HEK293 (cell line): ENCODE measurements around the gene LIN9.

Experiments used
- BCL6B ChIP-seq: fragments of 450-650 bp; formaldehyde crosslinking; IDR thresholded peaks from 2 replicates; pipeline ENCODE4 v1.5.1; 2017; ENCODE audit warnings: missing biosample characterization, missing genetic modification characterization
- GLI4 ChIP-seq: fragments of 450-650 bp; formaldehyde crosslinking; IDR thresholded peaks from 2 replicates; pipeline ENCODE4 v1.5.1; 2016; ENCODE audit warnings: missing biosample characterization, missing genetic modification characterization
- HOXC10 ChIP-seq: sonication (generic); formaldehyde crosslinking; IDR thresholded peaks from 2 replicates; pipeline ENCODE4 v1.8.1; 2023; ENCODE audit warnings: mild to moderate bottlenecking, missing genetic modification reagents
- KLF1 ChIP-seq: fragments of 450-650 bp; formaldehyde crosslinking; IDR thresholded peaks from 2 replicates; pipeline ENCODE4 v1.5.1; 2016; ENCODE audit warnings: missing biosample characterization, missing genetic modification characterization
- SCRT1 ChIP-seq: fragments of 450-650 bp; formaldehyde crosslinking; IDR thresholded peaks from 2 replicates; pipeline ENCODE4 v1.5.1; 2016; ENCODE audit warnings: missing biosample characterization, missing genetic modification characterization, borderline replicate concordance
- SETDB1 ChIP-seq: IDR thresholded peaks from one replicate; pipeline ENCODE4 v1.6.1; 2017; ENCODE audit warnings: mild to moderate bottlenecking, low read length, moderate library complexity, mixed read lengths; ENCODE audit not compliant: insufficient read length
- TCF7L2 ChIP-seq: IDR thresholded peaks from 2 replicates; pipeline ENCODE4 v1.6.1; 2011; ENCODE audit warnings: low read depth, mild to moderate bottlenecking, inconsistent platforms, low read length, moderate library complexity, borderline replicate concordance
- YY2 ChIP-seq: fragments of 450-650 bp; formaldehyde crosslinking; IDR thresholded peaks from 2 replicates; pipeline ENCODE4 v1.5.1; 2016; ENCODE audit warnings: missing biosample characterization, missing genetic modification characterization
- ZBTB21 ChIP-seq: fragments of 450-650 bp; formaldehyde crosslinking; IDR thresholded peaks from 2 replicates; pipeline ENCODE4 v1.5.1; 2017; ENCODE audit warnings: missing biosample characterization, missing genetic modification characterization
- ZEB2 ChIP-seq: fragments of 450-650 bp; formaldehyde crosslinking; IDR thresholded peaks from 2 replicates; pipeline ENCODE4 v1.5.1; 2016; ENCODE audit warnings: missing biosample characterization, missing genetic modification characterization
- ZNF169 ChIP-seq: fragments of 450-650 bp; formaldehyde crosslinking; IDR thresholded peaks from 2 replicates; pipeline ENCODE4 v1.5.1; 2016; ENCODE audit warnings: missing biosample characterization, missing genetic modification characterization
- ZNF175 ChIP-seq: fragments of 450-650 bp; formaldehyde crosslinking; IDR thresholded peaks from 2 replicates; pipeline ENCODE4 v1.5.1; 2016; ENCODE audit warnings: missing biosample characterization, missing genetic modification characterization
- ZNF202 ChIP-seq: fragments of 450-650 bp; formaldehyde crosslinking; IDR thresholded peaks from 2 replicates; pipeline ENCODE4 v1.5.1; 2016; ENCODE audit warnings: missing biosample characterization, missing genetic modification characterization, borderline replicate concordance
- ZNF223 ChIP-seq: fragments of 450-650 bp; formaldehyde crosslinking; IDR thresholded peaks from 2 replicates; pipeline ENCODE4 v1.5.1; 2016; ENCODE audit warnings: missing biosample characterization, missing genetic modification characterization
- ZNF274 ChIP-seq, 2 experiments: fragments of 200-500 bp in 1 of 2; fragments of 450-650 bp in 1 of 2; sonication (Bioruptor generic) in 1 of 2; formaldehyde crosslinking in 1 of 2; IDR thresholded peaks; 2 replicates each; pipeline versions ENCODE4 v1.5.1 to v1.6.1; 2014 to 2016; ENCODE audit warnings: borderline replicate concordance in 1 of 2, inconsistent platforms in 1 of 2, low read length in 1 of 2, missing biosample characterization in 1 of 2, missing genetic modification characterization in 1 of 2
- ZNF324 ChIP-seq: fragments of 450-650 bp; formaldehyde crosslinking; IDR thresholded peaks from 2 replicates; pipeline ENCODE4 v1.5.1; 2016; ENCODE audit warnings: missing biosample characterization, missing genetic modification characterization
- ZNF354C ChIP-seq: fragments of 450-650 bp; formaldehyde crosslinking; IDR thresholded peaks from 2 replicates; pipeline ENCODE4 v1.5.1; 2016; ENCODE audit warnings: missing biosample characterization, missing genetic modification characterization, low read depth, borderline replicate concordance
- ZNF449 ChIP-seq: fragments of 450-650 bp; formaldehyde crosslinking; IDR thresholded peaks from 2 replicates; pipeline ENCODE4 v1.5.1; 2017; ENCODE audit warnings: missing biosample characterization, mild to moderate bottlenecking, missing genetic modification characterization, moderate library complexity
- ZNF510 ChIP-seq: fragments of 450-650 bp; formaldehyde crosslinking; IDR thresholded peaks from 2 replicates; pipeline ENCODE4 v1.5.1; 2018; ENCODE audit warnings: mild to moderate bottlenecking, missing genetic modification characterization, missing biosample characterization; ENCODE audit not compliant: insufficient replicate concordance
- ZNF558 ChIP-seq: fragments of 450-650 bp; formaldehyde crosslinking; IDR thresholded peaks from 2 replicates; pipeline ENCODE4 v1.5.1; 2016; ENCODE audit warnings: missing biosample characterization, missing genetic modification characterization
- ZNF600 ChIP-seq: fragments of 450-650 bp; formaldehyde crosslinking; IDR thresholded peaks from 2 replicates; pipeline ENCODE4 v1.5.1; 2016; ENCODE audit warnings: missing biosample characterization, missing genetic modification characterization
- ZNF621 ChIP-seq: fragments of 450-650 bp; formaldehyde crosslinking; IDR thresholded peaks from 2 replicates; pipeline ENCODE4 v1.5.1; 2017; ENCODE audit warnings: missing biosample characterization, missing genetic modification characterization
- ZNF623 ChIP-seq: fragments of 450-650 bp; formaldehyde crosslinking; IDR thresholded peaks from 2 replicates; pipeline ENCODE4 v1.5.1; 2016; ENCODE audit warnings: missing biosample characterization, missing genetic modification characterization
- ZNF645 ChIP-seq: fragments of 450-650 bp; formaldehyde crosslinking; IDR thresholded peaks from 2 replicates; pipeline ENCODE4; 2016; ENCODE audit warnings: missing biosample characterization, missing genetic modification characterization
- ZNF660 ChIP-seq: fragments of 450-650 bp; IDR thresholded peaks from 2 replicates; pipeline ENCODE4 v1.5.1; 2018; ENCODE audit warnings: missing biosample characterization, mild to moderate bottlenecking, missing genetic modification characterization
- ZNF670 ChIP-seq: fragments of 450-650 bp; formaldehyde crosslinking; IDR thresholded peaks from 2 replicates; pipeline ENCODE4 v1.5.1; 2016; ENCODE audit warnings: missing biosample characterization, missing genetic modification characterization, low read depth
- ZNF704 ChIP-seq: fragments of 450-650 bp; formaldehyde crosslinking; IDR thresholded peaks from 2 replicates; pipeline ENCODE4 v1.5.1; 2016; ENCODE audit warnings: missing biosample characterization, missing genetic modification characterization
- ZNF785 ChIP-seq: fragments of 450-650 bp; formaldehyde crosslinking; IDR thresholded peaks from 2 replicates; pipeline ENCODE4 v1.5.1; 2016; ENCODE audit warnings: missing biosample characterization, missing genetic modification characterization
- ZNF791 ChIP-seq: fragments of 450-650 bp; formaldehyde crosslinking; IDR thresholded peaks from 2 replicates; pipeline ENCODE4 v1.5.1; 2016; ENCODE audit warnings: missing biosample characterization, missing genetic modification characterization
- ZNF843 ChIP-seq: fragments of 450-650 bp; formaldehyde crosslinking; IDR thresholded peaks from 2 replicates; pipeline ENCODE4 v1.5.1; 2016; ENCODE audit warnings: missing biosample characterization, missing genetic modification characterization

The LIN9 gene

GRCh38 chr1:226186124-226187018 is 122.6 kb downstream of the LIN9 start, which contains the start of gene ACBD3 (continued):
- 0 out of 2 replicates have a peak, but pooled peaks have one; percentile 40 for TF ChIP-seq ZNF449
- no peak for TF ChIP-seq ZNF354C
- TF ChIP-seq BCL6B (tag by site-specific recombination) = no peak
- TF ChIP-seq ZEB2 = peak; percentile 100
- TF ChIP-seq GLI4 (tag by site-specific recombination) = 0 out of 2 replicates have a peak, but pooled peaks have one; percentile 64
- no peak for TF ChIP-seq ZNF558 (tag by site-specific recombination)
- 0 out of 2 replicates have a peak, but pooled peaks have one; percentile 26 for TF ChIP-seq ZNF623
- no peak for TF ChIP-seq ZNF274 (IDR thresholded peaks at IDR 0.05; ENCODE audit: low read length)
- TF ChIP-seq ZNF274 (tag by site-specific recombination; IDR thresholded peaks at IDR 0.05; ENCODE audit: borderline replicate concordance) = no peak
- TF ChIP-seq YY2 (tag by site-specific recombination) = peak; percentile 91
- no peak for TF ChIP-seq ZNF645
- TF ChIP-seq ZNF670 (tag by site-specific recombination) = no peak
- peak; percentile 84 for TF ChIP-seq KLF1
- peak; percentile 87 for TF ChIP-seq ZNF843
- no peak for TF ChIP-seq ZNF791
- TF ChIP-seq SCRT1 (tag by site-specific recombination) = no peak
- peak; percentile 97 for TF ChIP-seq ZNF324 (tag by site-specific recombination)
- no peak for TF ChIP-seq ZNF785 (tag by site-specific recombination)
- TF ChIP-seq ZNF621 (tag by site-specific recombination) = no peak
- TF ChIP-seq HOXC10 (CRISPR knock-in tag) = no peak
- TF ChIP-seq ZNF704 (tag by site-specific recombination) = no peak
- no peak for TF ChIP-seq ZNF223 (tag by site-specific recombination)
- TF ChIP-seq SETDB1 = no peak
- peak; percentile 40; the same call in 1 of the 2 replicates for TF ChIP-seq ZBTB21 (tag by site-specific recombination)
- TF ChIP-seq ZNF510 (tag by site-specific recombination) = no peak
- no peak for TF ChIP-seq ZNF175 (tag by site-specific recombination)
- TF ChIP-seq ZNF169 (tag by site-specific recombination) = no peak
- TF ChIP-seq ZNF600 (tag by site-specific recombination) = peak; percentile 86
- peak; percentile 66; the same call in 1 of the 2 replicates for TF ChIP-seq ZNF660
- TF ChIP-seq ZNF202 (tag by site-specific recombination) = no peak
- TF ChIP-seq TCF7L2 = no peak; the same call in 1 of the 2 replicates
